ENCODE results near the gene COX20. TPM values are rescaled to one million over a fixed set of nuclear protein-coding genes. Genes with fewer than 3 reads are reported as not detected.

Gene COX20
- total and polyA plus RNA-seq, 10 of the 15 experiments (the other 5 are each of a cell fraction or from before 2014, with no cell fraction given) = 22.8 to 112 (median 52.7) TPM

DNA sequence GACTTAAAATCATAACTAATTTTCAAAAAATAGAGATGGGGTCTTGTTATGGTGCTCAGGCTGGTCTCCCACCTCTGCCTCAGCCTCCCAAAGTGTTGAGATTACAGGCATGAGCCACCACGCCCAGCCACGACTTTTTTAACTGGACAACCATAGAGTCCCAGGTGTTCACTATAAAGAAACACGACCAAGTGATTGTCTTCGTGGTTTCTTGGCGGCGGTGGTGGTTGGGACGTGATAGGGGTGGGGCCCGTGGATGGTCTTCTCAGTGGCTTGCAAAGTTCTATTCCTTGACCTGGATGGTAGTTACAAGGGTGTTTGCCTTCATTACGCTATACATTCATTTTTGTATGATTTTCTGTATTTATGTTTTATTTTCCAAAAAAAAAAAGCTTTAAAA, 34.6 kb upstream of the COX20 start:
- H4K20me1 ChIP-seq (ENCODE audit: control insufficient read depth, insufficient read depth) = no peaks in the 10 kb centered on the region
- no peaks in the 10 kb centered on the region for H3K79me2 ChIP-seq (ENCODE audit: control insufficient read depth, insufficient read depth, low read length)
- no peak overlapping the region for H2AFZ ChIP-seq (ENCODE audit: control insufficient read depth, low read depth, low read length)
- in situ Hi-C loops (cut with MboI) = loop anchor here (5.0 kb wide), 1 partner anchor 241 kb away; no protein-coding TSS in a partner anchor
- H3K4me3 ChIP-seq = no peak overlapping the region
- POLR2A ChIA-PET = interaction anchor here (0.9 kb wide), 1 partner anchor 36 kb away, joined by 4 read pairs; no protein-coding TSS in a partner anchor
- H3K4me2 ChIP-seq (ENCODE audit: control insufficient read depth, insufficient read depth) = no peak overlapping the region
- RAD21 ChIA-PET (ENCODE audit: unreplicated experiment) = interaction anchor here (0.9 to 4.7 kb wide), 11 partner anchors 13 to 242 kb away, joined by 3 to 109 read pairs (median 6); no protein-coding TSS in a partner anchor
- intact Hi-C loops (cut with micrococcal nuclease; ENCODE audit: unreplicated experiment) = loop anchor here (1.0 kb wide), 2 partner anchors 34 to 241 kb away; partner anchors contain the start of gene COX20
- no peaks in the 10 kb centered on the region for H3K4me1 ChIP-seq (ENCODE audit: control insufficient read depth, insufficient read depth, low read length)
- ATAC-seq (no peak), DNase-seq (ENCODE audit: low read depth, low spot score) (no peak), FAIRE-seq (no peak)
- H3K9me3 ChIP-seq (replicated peaks; ENCODE audit: control insufficient read depth, insufficient read depth, low read length) = no peaks in the 10 kb centered on the region
- no peaks in the 10 kb centered on the region; a peak in 1 of 4 replicates for H3K27me3 ChIP-seq (replicated peaks in 1 of 2; ENCODE audit: control insufficient read depth in 2 of 2, insufficient read depth in 2 of 2, low read length in 1 of 2)
- SMC1A ChIA-PET (ENCODE audit: uncharacterized antibody, unreplicated experiment) = interaction anchor here (0.7 to 4.9 kb wide), 21 partner anchors 13 to 251 kb away, joined by 3 to 91 read pairs (median 6); partner anchors contain the start of gene COX20
- no peak overlapping the region for H3K9ac ChIP-seq (ENCODE audit: control insufficient read depth, insufficient read depth, low read length)
- BruUV-seq (replicated peaks) = no TSS peak
- CTCF ChIA-PET = interaction anchor here (0.6 to 10.3 kb wide), 36 partner anchors 11 to 477 kb away, joined by 3 to 239 read pairs (median 7); partner anchors contain the start of genes COX20 and HNRNPU
- H3K36me3 ChIP-seq (ENCODE audit: control insufficient read depth in 2 of 2, insufficient read depth in 2 of 2, low read length in 1 of 2) = no peaks in the 10 kb centered on the region
- H3K27ac ChIP-seq (ENCODE audit: control insufficient read depth, insufficient read depth) = no peak overlapping the region
- 55% methylated on average over 9 of the region's 9 CpGs for WGBS (ENCODE audit: insufficient coverage, insufficient replicate concordance, low lambda C conversion rate, missing lambda C conversion rate)
- no peak for TF ChIP-seq CHD2 (IDR thresholded peaks at IDR 0.05; ENCODE audit: borderline replicate concordance, low read depth, low read length)
- no peak for TF ChIP-seq EZH2 (IDR thresholded peaks at IDR 0.05; ENCODE audit: borderline replicate concordance, control insufficient read depth, low read depth, low read length)
- TF ChIP-seq BRCA1 (IDR thresholded peaks at IDR 0.05; ENCODE audit: low read depth, low read length) = no peak
- TF ChIP-seq ZZZ3 (IDR thresholded peaks at IDR 0.05; ENCODE audit: control insufficient read depth, insufficient read length, low read depth) = no peak
- no peak for TF ChIP-seq ATF2 (IDR thresholded peaks at IDR 0.05; ENCODE audit: low read length)
- no peak for TF ChIP-seq NR2F1 (conservative IDR thresholded peaks at IDR 0.05)
- TF ChIP-seq SMAD1 (IDR thresholded peaks at IDR 0.05; ENCODE audit: low read depth, partially characterized antibody) = no peak
- TF ChIP-seq, protein P1, sequence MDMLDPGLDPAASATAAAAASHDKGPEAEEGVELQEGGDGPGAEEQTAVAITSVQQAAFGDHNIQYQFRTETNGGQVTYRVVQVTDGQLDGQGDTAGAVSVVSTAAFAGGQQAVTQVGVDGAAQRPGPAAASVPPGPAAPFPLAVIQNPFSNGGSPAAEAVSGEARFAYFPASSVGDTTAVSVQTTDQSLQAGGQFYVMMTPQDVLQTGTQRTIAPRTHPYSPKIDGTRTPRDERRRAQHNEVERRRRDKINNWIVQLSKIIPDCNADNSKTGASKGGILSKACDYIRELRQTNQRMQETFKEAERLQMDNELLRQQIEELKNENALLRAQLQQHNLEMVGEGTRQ (IDR thresholded peaks at IDR 0.05; ENCODE audit: borderline replicate concordance, low read depth, low read length) = no peak
